Pons (tissue), 1 donor: ENCODE results near the gene FAM3D.
"Not testable (repeated sequence)": the region's sequence is repeated elsewhere in the genome, so short reads cannot be mapped to it uniquely, and the experiment has no call there.

Experiments
- DNase-seq: peaks from one replicate; pipeline ENCODE4 v3.0.0-alpha.2; 2016; ENCODE audit warnings: low spot score

Gene FAM3D, protein sequence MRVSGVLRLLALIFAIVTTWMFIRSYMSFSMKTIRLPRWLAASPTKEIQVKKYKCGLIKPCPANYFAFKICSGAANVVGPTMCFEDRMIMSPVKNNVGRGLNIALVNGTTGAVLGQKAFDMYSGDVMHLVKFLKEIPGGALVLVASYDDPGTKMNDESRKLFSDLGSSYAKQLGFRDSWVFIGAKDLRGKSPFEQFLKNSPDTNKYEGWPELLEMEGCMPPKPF

GRCh38 chr3:58666683-58667082 is at the start of gene FAM3D:
Gene FAM3D (minus strand): TSS chr3:58666774. CDS start chr3:58655563, 11,211 bp downstream.
- DNase-seq: peak; percentile 20

GRCh38 chr3:58713715-58714401 is 47.3 kb upstream of the FAM3D start:
- DNase-seq: no peak

DNA sequence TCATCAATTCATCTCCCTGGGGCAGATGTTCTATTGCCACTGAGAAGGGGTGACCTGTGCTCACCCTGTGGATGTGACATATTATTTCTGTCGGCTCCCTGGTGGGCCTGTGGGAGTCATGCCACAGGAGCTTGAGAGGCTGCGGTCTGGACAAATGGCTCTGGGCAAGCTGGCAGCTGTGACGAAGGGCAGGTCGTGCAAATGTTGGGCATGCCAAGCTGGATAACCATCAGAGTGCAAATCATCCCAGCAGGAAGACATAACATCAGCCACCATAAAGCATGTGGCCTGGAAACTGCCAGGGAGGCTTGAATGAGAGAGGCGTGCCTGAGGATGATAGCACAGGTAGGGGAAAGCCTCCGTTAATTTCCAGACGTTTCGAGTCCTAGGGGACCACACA is 45.3 kb upstream of the FAM3D start:
- no peak for DNase-seq

DNA sequence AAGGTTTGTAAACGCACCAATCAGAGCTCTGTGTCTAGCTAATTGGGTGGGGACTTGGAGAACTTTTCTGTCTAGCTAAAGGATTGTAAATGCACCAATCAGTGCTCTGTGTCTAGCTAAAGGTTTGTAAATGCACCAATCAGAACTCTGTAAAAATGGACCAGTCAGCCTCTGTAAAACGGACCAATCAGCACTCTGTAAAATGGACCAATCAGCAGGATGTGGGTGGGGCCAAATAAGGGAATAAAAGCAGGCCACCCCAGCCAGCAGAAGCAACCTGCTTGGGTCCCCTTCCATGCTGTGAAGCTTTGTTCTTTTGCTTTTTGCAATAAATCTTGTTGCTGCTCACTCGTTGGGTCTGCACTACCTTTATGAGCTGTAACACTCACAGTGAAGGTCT is 42.4 kb upstream of the FAM3D start:
- not testable (repeated sequence) for DNase-seq

DNA sequence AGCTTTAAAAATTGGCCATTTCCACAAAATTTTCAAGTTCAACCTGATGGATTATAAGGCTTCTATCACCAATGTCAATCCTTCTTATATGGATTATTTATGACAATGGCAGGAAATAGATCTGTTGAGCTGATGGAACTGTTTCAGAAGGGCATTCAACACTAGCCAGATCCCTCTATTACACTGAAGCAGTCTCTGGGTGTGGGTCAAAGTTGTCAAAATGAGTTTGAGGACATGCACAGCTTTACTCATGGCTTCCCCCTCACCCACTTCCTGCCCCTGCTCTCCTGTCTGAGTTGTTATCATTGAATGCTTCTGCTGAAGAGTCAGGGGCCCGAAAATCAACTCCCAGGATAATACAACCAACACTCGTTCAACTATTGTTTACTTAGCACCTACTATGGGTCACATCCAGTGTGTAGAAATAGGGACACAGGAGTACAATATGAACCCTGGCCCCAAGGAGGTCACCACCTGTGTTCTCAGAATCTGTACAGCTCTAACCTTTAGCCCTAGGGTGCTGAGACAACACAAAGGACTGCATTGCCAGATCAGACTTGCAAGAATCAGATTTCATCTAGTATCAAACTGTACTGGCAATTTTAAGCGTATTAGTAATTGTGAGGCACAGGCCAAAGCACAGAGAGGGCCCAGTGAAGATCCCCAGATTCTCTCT is 41.7 kb upstream of the FAM3D start:
- DNase-seq: no peak

GRCh38 chr3:58707390-58707930 is 40.9 kb upstream of the FAM3D start:
- DNase-seq: no peak

DNA sequence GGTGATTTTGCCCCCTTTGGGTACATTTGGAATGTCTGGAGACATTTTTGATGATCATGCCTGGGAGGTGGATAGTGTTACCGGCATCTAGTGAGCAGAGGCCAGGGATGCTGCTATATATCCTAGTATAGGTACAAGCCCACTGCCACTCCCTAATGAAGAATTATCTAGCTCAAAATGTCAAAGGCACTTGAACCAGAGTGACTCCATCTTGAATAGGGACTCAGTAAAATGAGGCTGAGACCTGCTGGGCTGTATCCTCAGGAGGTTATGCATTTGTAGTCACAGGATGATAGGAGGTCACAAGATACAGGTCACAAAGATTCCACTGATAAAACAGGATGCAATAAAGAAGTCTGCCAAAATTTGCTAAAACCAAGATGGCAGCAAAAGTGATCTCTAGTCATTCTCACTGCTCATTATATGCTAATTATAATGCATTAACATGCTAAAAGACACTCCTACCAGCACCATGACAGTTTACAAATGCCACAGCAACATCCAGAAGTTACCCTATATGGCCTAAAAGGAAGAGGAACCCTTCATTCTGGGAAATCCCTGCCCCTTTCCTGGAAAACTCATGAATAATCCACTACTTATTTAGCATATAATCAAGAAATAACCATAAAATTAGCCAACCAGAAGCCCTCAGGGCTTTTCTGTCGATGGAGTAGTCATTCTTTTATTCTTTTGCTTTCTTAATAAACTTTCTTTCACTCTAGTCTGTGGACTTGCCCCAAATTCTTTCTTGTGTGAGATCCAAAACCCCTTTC is 40.0 kb upstream of the FAM3D start:
- DNase-seq: no peak

GRCh38 chr3:58704745-58705144 is 38.2 kb upstream of the FAM3D start:
- DNase-seq: no peak

GRCh38 chr3:58704304-58704703 is 37.7 kb upstream of the FAM3D start:
- not testable (repeated sequence) for DNase-seq

DNA sequence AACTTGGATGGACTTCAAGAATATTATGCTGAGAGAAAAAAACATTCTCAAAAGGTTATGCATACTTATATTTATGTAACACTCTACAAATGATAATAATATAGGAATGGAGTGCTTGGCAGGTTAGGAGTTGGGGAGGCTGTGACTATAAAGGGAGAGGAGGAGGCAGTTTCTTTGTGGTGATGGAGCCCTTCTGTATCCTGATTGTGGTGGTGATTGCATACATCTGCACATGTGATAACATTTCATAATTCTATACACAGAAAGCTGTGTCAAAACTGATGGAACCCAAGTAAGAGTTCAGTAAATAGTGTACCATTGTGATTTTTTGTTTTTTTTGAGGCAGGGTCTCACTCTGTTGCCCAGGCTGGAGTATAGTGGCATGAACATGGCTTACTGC is 31.7 kb upstream of the FAM3D start:
- DNase-seq: no peak

- no peak for DNase-seq
These were observed 31.0 kb upstream of the FAM3D start for GRCh38 chr3:58697561-58697960.

GRCh38 chr3:58696813-58697212 is 30.2 kb upstream of the FAM3D start:
- DNase-seq: not testable (repeated sequence)

- no peak for DNase-seq
These were observed 29.5 kb upstream of the FAM3D start for GRCh38 chr3:58696093-58696492.

GRCh38 chr3:58695284-58695683 is 28.7 kb upstream of the FAM3D start:
- DNase-seq: not testable (repeated sequence)

GRCh38 chr3:58693940-58694850 is 27.6 kb upstream of the FAM3D start:
- no peak for DNase-seq

GRCh38 chr3:58692484-58692883 is 25.9 kb upstream of the FAM3D start:
- DNase-seq: no peak

- no peak for DNase-seq
These were observed 25.4 kb upstream of the FAM3D start for GRCh38 chr3:58691997-58692396.

- DNase-seq: no peak
These were observed 23.9 kb upstream of the FAM3D start for GRCh38 chr3:58690490-58690889.

DNA sequence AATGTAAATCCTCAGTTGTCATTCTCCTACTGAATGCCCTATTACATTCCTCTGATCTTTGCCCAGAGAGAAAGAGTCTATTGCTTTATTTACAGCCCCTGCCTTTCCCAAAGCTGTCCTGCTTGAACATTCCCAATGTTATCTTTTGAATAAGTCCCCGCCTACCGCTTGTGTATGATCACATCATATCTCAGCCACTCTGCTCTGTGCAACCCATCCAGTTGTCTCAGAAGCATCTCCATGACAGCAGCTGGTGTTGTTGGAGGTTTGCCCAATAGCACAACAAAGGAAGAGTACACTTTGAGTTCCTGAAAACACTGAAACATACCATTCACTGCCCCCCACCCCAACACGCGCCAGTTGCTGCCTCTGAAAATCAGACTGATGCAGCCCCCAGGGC is 22.0 kb upstream of the FAM3D start:
- DNase-seq: peak; percentile 8

- no peak for DNase-seq
These were observed 20.3 kb upstream of the FAM3D start for GRCh38 chr3:58686847-58687246.

- no peak for DNase-seq
These were observed 19.1 kb upstream of the FAM3D start for GRCh38 chr3:58685641-58686040.
